Progenitor cell of endocrine pancreas (in vitro differentiated cells): ENCODE measurements around the gene NBDY. TPM values are rescaled to one million over a fixed set of nuclear protein-coding genes. Genes with fewer than 3 reads are reported as not detected.

Experiments used
- DNase-seq: peaks from one replicate; pipeline ENCODE4 v3.0.0; 2021; ENCODE audit warnings: low spot score; ENCODE audit not compliant: unreplicated experiment
- H3K27ac Mint-ChIP-seq: 2 replicates; pipeline ENCODE4 v1.8.0; 2021; ENCODE audit warnings: mild to moderate bottlenecking, moderate library complexity, mixed read lengths
- H3K27me3 Mint-ChIP-seq: 2 replicates; pipeline ENCODE4 v1.8.0; 2021; ENCODE audit warnings: mixed read lengths
- H3K36me3 Mint-ChIP-seq: 2 replicates; pipeline ENCODE4 v1.8.0; 2022; ENCODE audit warnings: mixed read lengths; ENCODE audit not compliant: insufficient read depth
- H3K4me1 Mint-ChIP-seq: 2 replicates; pipeline ENCODE4 v1.8.0; 2021; ENCODE audit warnings: low read depth, mixed read lengths
- H3K4me3 Mint-ChIP-seq: 2 replicates; pipeline ENCODE4 v1.8.0; 2021; ENCODE audit warnings: low read depth, mild to moderate bottlenecking, moderate library complexity, mixed read lengths
- H3K9me3 Mint-ChIP-seq: 2 replicates; pipeline ENCODE4 v1.8.0; 2021; ENCODE audit warnings: low read depth, mixed read lengths
- total RNA-seq: library from RNA; stranded (reverse); gene quantifications from 2 replicates; pipeline ENCODE4 v1.2.1, GENCODE V29; 2021
- TF ChIP-seq, protein P1 (sequence below): fragments of 200-600 bp; sonication (generic); IDR thresholded peaks from one replicate; pipeline ENCODE4 v1.5.0; 2021; ENCODE audit warnings: antibody characterized with exemption, mild to moderate bottlenecking; ENCODE audit not compliant: unreplicated experiment

The NBDY gene
- total RNA-seq, 1 donor from 2014 or later: 49.3 TPM

DNA sequence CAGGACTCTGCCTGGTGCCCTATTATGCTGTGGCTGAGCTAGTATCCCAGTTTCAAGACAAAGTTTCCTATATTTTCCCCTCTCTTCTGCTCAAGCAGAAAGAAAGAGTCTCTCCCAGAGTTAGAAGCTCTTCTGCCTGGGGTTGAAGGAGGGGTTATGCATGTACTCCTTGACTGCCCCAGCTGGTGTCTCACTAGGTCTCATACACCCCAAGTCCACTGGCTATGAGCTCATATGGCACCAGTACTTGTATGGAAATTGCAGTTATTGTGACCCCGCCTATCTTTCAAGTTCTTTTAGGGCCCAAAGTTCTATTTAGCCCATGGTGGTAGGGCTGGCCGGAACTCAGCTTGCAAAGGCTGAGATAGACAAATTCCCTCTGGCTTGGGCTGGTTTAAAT lies 131.8 kb downstream of the NBDY start:
- Mint-ChIP-seq H3K4me3 (no peak overlapping the region), H3K9me3 (peaks cover 29% of the 10 kb centered on the region), H3K27ac (no peak overlapping the region), H3K36me3 (no peaks in the 10 kb centered on the region), H3K27me3 (no peaks in the 10 kb centered on the region), H3K4me1 (no peaks in the 10 kb centered on the region)
- TF ChIP-seq, protein P1, sequence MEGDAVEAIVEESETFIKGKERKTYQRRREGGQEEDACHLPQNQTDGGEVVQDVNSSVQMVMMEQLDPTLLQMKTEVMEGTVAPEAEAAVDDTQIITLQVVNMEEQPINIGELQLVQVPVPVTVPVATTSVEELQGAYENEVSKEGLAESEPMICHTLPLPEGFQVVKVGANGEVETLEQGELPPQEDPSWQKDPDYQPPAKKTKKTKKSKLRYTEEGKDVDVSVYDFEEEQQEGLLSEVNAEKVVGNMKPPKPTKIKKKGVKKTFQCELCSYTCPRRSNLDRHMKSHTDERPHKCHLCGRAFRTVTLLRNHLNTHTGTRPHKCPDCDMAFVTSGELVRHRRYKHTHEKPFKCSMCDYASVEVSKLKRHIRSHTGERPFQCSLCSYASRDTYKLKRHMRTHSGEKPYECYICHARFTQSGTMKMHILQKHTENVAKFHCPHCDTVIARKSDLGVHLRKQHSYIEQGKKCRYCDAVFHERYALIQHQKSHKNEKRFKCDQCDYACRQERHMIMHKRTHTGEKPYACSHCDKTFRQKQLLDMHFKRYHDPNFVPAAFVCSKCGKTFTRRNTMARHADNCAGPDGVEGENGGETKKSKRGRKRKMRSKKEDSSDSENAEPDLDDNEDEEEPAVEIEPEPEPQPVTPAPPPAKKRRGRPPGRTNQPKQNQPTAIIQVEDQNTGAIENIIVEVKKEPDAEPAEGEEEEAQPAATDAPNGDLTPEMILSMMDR: no peak
- DNase-seq: no peak

Other genes starting within 250 kb of the NBDY start
- gene UBQLN2, start 165.6 kb upstream of the NBDY start, total RNA-seq: 40.0 and 40.2 TPM in 2 replicates